Panc1 (cell line): Measurements from ENCODE around the gene AMIGO2. TPM values are rescaled to one million over a fixed set of nuclear protein-coding genes. Genes with fewer than 3 reads are reported as not detected.

ENCODE experiments used
- ATAC-seq: fragments of 200-7000 bp; cut with Tn5 transposase; 2 replicates; pipeline ENCODE4 v1.9.1; 2020; ENCODE audit warnings: mild to moderate bottlenecking, moderate library complexity
- BruUV-seq: library from RNA; stranded (reverse); fragments of 400-500 nt; replicated peaks from 2 replicates; lab custom pipeline; 2021; lab: Mats Ljungman, UMichigan
- CTCF ChIA-PET: fragments of 300-600 bp; sonication (Branson Sonifier 250); formaldehyde crosslinking; loops from one replicate; lab custom pipeline; 2022; ENCODE audit warnings: antibody characterized with exemption; lab: Charles Lee
- POLR2A ChIA-PET: fragments of 300-600 bp; sonication (Branson Sonifier 250); formaldehyde crosslinking; loops from one replicate; lab custom pipeline; 2022; ENCODE audit warnings: antibody characterized with exemption; lab: Charles Lee
- DNase-seq: peaks from one replicate; pipeline ENCODE4 v3.0.0-alpha.2; 2010; ENCODE audit warnings: low read depth, low spot score
- H3K27ac ChIP-seq: 2 replicates; pipeline ENCODE4 v1.5.1; 2011; ENCODE audit warnings: mild to moderate bottlenecking, low read length, inconsistent platforms
- H3K27me3 ChIP-seq: fragments of 200-500 bp; sonication (Bioruptor generic); 2 replicates; pipeline ENCODE4 v1.6.0; 2014; ENCODE audit warnings: low read length, inconsistent platforms; ENCODE audit not compliant: control insufficient read depth, insufficient read depth
- H3K36me3 ChIP-seq: fragments of 200-500 bp; sonication (Bioruptor generic); 2 replicates; pipeline ENCODE4 v1.5.1; 2014; ENCODE audit warnings: inconsistent platforms, mild to moderate bottlenecking, low read length, moderate library complexity; ENCODE audit not compliant: control insufficient read depth, insufficient read depth
- H3K4me1 ChIP-seq: 2 replicates; pipeline ENCODE4 v1.5.1; 2011; ENCODE audit warnings: inconsistent platforms, mild to moderate bottlenecking, low read length, moderate library complexity; ENCODE audit not compliant: control insufficient read depth, insufficient read depth
- H3K4me3 ChIP-seq, 2 experiments: 2 replicates each; pipeline ENCODE4 v1.5.1; 2011 to 2012; ENCODE audit warnings: low read depth in 2 of 2, low read length in 2 of 2, mild to moderate bottlenecking in 2 of 2, inconsistent platforms in 1 of 2, moderate library complexity in 1 of 2
- H3K9me3 ChIP-seq: fragments of 200-500 bp; sonication (Bioruptor generic); 2 replicates; pipeline ENCODE4 v1.5.1; 2014; ENCODE audit warnings: low read depth, mild to moderate bottlenecking, inconsistent platforms, low read length, moderate library complexity; ENCODE audit not compliant: control insufficient read depth, insufficient read depth
- CTCF ChIP-seq: fragments of 450-650 bp; IDR thresholded peaks from 2 replicates; pipeline ENCODE4 v1.5.1; 2017; ENCODE audit warnings: mild to moderate bottlenecking
- POLR2AphosphoS5 ChIP-seq: IDR thresholded peaks from 2 replicates; pipeline ENCODE4 v1.6.1; 2012; ENCODE audit warnings: mild to moderate bottlenecking, low read depth, low read length, moderate library complexity
- REST ChIP-seq, 2 experiments: IDR thresholded peaks; 2 replicates each; pipeline ENCODE4 v1.6.1; 2011 to 2012; ENCODE audit warnings: low read depth in 2 of 2, control low read depth in 1 of 2, low read length in 1 of 2, mild to moderate bottlenecking in 1 of 2, moderate library complexity in 1 of 2; ENCODE audit not compliant: insufficient read depth in 1 of 2
- SIN3A ChIP-seq: IDR thresholded peaks from 2 replicates; pipeline ENCODE4 v1.6.1; 2012; ENCODE audit warnings: low read depth, mild to moderate bottlenecking, low read length, moderate library complexity, borderline replicate concordance; ENCODE audit not compliant: insufficient read depth
- TCF7L2 ChIP-seq: IDR thresholded peaks from 2 replicates; pipeline ENCODE4 v1.6.1; 2011; ENCODE audit warnings: mild to moderate bottlenecking, low read depth, low read length, inconsistent platforms
- in situ Hi-C: cut with HindIII; loops from 2 replicates; pipeline ENCODE4 v1.10.0; 2016; ENCODE audit warnings: low sequenced_read_pairs, low pct_unique_long_range_greater_than_20kb
- intact Hi-C: fragments of 100-400 bp; cut with micrococcal nuclease; formaldehyde crosslinking; loops from one replicate; pipeline ENCODE4 v1.10.0; 2022; ENCODE audit not compliant: unreplicated experiment
- total RNA-seq: library from RNA; stranded (reverse); gene quantifications from one replicate; pipeline ENCODE4 v1.2.1, GENCODE V29; 2021; ENCODE audit not compliant: unreplicated experiment

The AMIGO2 gene
- total RNA-seq, 1 experiment from 2014 or later, result 21.8 TPM

GRCh38 chr12:47033789-47034555, 45.8 kb downstream of the AMIGO2 start:
- POLR2A ChIA-PET, result no interaction called here
- CTCF ChIA-PET, result no interaction called here
- no TSS peak for BruUV-seq
- in situ Hi-C loops, result no loop called here
- Histone ChIP-seq H3K9me3 (no peaks in the 10 kb centered on the region), H3K27me3 (no peaks in the 10 kb centered on the region), H3K36me3 (no peaks in the 10 kb centered on the region), H3K4me1 (no peaks in the 10 kb centered on the region), H3K4me3 (no peak overlapping the region), H3K27ac (no peak overlapping the region)
- DNase-seq, result no peak
- intact Hi-C loops, result loop anchor here (5.0 to 10.0 kb wide), 2 partner anchors 363 to 651 kb away; no protein-coding TSS in a partner anchor
- no peak for TF ChIP-seq CTCF
- TF ChIP-seq TCF7L2, result no peak
- TF ChIP-seq POLR2AphosphoS5, result no peak
- TF ChIP-seq SIN3A, result no peak
- no peak for TF ChIP-seq REST (IDR thresholded peaks at IDR 0.05; ENCODE audit: insufficient read depth in 1 of 2, low read depth in 2 of 2, low read length in 1 of 2)
- no peak for ATAC-seq

- TF ChIP-seq REST (IDR thresholded peaks at IDR 0.05; ENCODE audit: insufficient read depth in 1 of 2, low read depth in 2 of 2, low read length in 1 of 2) (no peak), SIN3A (no peak), TCF7L2 (no peak), POLR2AphosphoS5 (no peak)
- no peak overlapping the region for H3K4me3 ChIP-seq
- H3K9me3 ChIP-seq, result no peaks in the 10 kb centered on the region
- DNase-seq, result no peak
- CTCF ChIA-PET, result interaction anchor here (0.9 to 1.5 kb wide), 7 partner anchors 38 to 909 kb away, joined by 3 to 5 read pairs (median 3); no protein-coding TSS in a partner anchor
- intact Hi-C loops, result loop anchor here (5.0 to 10.0 kb wide), 2 partner anchors 364 to 652 kb away; no protein-coding TSS in a partner anchor
- H3K4me1 ChIP-seq, result no peaks in the 10 kb centered on the region
- BruUV-seq, result no TSS peak
- no peak overlapping the region for H3K27ac ChIP-seq
- ATAC-seq, result peak; percentile 89
- POLR2A ChIA-PET, result interaction anchor here (0.6 kb wide), 1 partner anchor 929 kb away, joined by 3 read pairs; no protein-coding TSS in a partner anchor
- H3K36me3 ChIP-seq, result no peaks in the 10 kb centered on the region
- H3K27me3 ChIP-seq, result no peaks in the 10 kb centered on the region
- in situ Hi-C loops, result no loop called here
These were observed 46.7 kb downstream of the AMIGO2 start for GRCh38 chr12:47033081-47033480.
